PC-3 (cell line): ENCODE data around the gene TMEM40. TPM values are rescaled to one million over a fixed set of nuclear protein-coding genes. Genes with fewer than 3 reads are reported as not detected.
"Not testable (repeated sequence)": the region's sequence is repeated elsewhere in the genome, so short reads cannot be mapped to it uniquely, and the experiment has no call there.

Experiments
- ATAC-seq: fragments of 200-7000 bp; cut with Tn5 transposase; 2 replicates; pipeline ENCODE4 v1.9.1; 2020; ENCODE audit warnings: mild to moderate bottlenecking, moderate library complexity
- BruUV-seq: library from RNA; stranded (reverse); fragments of 400-500 nt; replicated peaks from 2 replicates; lab custom pipeline; 2021; lab: Mats Ljungman, UMichigan
- CTCF ChIA-PET: fragments of 300-600 bp; sonication (Branson Sonifier 250); formaldehyde crosslinking; loops from one replicate; lab custom pipeline; 2022; ENCODE audit warnings: antibody characterized with exemption; lab: Charles Lee
- POLR2A ChIA-PET: fragments of 300-600 bp; sonication (Branson Sonifier 250); formaldehyde crosslinking; loops from one replicate; lab custom pipeline; 2022; ENCODE audit warnings: antibody characterized with exemption; ENCODE audit not compliant: unreplicated experiment; lab: Charles Lee
- DNase-seq: peaks from one replicate; pipeline ENCODE4 v3.0.0-alpha.2; 2015
- H2AFZ ChIP-seq: fragments of 300-600 bp; sonication (generic); 2 replicates; pipeline ENCODE4 v1.6.0; 2016; ENCODE audit warnings: antibody characterized with exemption, low read length
- H3F3A ChIP-seq: fragments of 300-600 bp; sonication (generic); one replicate; pipeline ENCODE4 v1.6.0; 2017; ENCODE audit warnings: antibody characterized with exemption, low read length, control low read depth, mild to moderate bottlenecking; ENCODE audit not compliant: unreplicated experiment
- H3K27ac ChIP-seq: fragments of 300-600 bp; sonication (generic); 2 replicates; pipeline ENCODE4 v1.5.1; 2016; ENCODE audit warnings: mild to moderate bottlenecking, low read length
- H3K27me3 ChIP-seq: fragments of 300-600 bp; sonication (generic); 2 replicates; pipeline ENCODE4 v1.6.1; 2016; ENCODE audit warnings: low read length, mixed read lengths
- H3K36me3 ChIP-seq: fragments of 300-600 bp; sonication (generic); 2 replicates; pipeline ENCODE4 v1.6.1; 2016; ENCODE audit warnings: low read depth, mixed run types, low read length, mixed read lengths
- H3K4me1 ChIP-seq: fragments of 300-600 bp; sonication (generic); 2 replicates; pipeline ENCODE4 v1.5.1; 2016; ENCODE audit warnings: low read length; ENCODE audit not compliant: insufficient read depth
- H3K4me2 ChIP-seq: fragments of 300-600 bp; sonication (generic); 2 replicates; pipeline ENCODE4 v1.6.0; 2016; ENCODE audit warnings: low read length
- H3K4me3 ChIP-seq: fragments of 300-600 bp; sonication (generic); 2 replicates; pipeline ENCODE4 v1.5.1; 2016; ENCODE audit warnings: mild to moderate bottlenecking, low read length, mixed read lengths
- H3K79me2 ChIP-seq: fragments of 300-600 bp; sonication (generic); 2 replicates; pipeline ENCODE4 v1.6.1; 2017; ENCODE audit warnings: low read length, mixed read lengths
- H3K9ac ChIP-seq: fragments of 300-600 bp; sonication (generic); 2 replicates; pipeline ENCODE4 v1.6.0; 2016; ENCODE audit warnings: mild to moderate bottlenecking, low read length
- H3K9me2 ChIP-seq: fragments of 300-600 bp; sonication (generic); replicated peaks from 2 replicates; pipeline ENCODE4 v1.6.1; 2016; ENCODE audit warnings: mixed run types, low read length, mixed read lengths
- H3K9me3 ChIP-seq: fragments of 300-600 bp; sonication (generic); 2 replicates; pipeline ENCODE4 v1.6.1; 2016; ENCODE audit warnings: low read length, mixed read lengths
- H4K20me1 ChIP-seq: fragments of 300-600 bp; sonication (generic); 2 replicates; pipeline ENCODE4 v1.6.1; 2016; ENCODE audit warnings: low read length, mixed read lengths
- CTCF ChIP-seq: fragments of 300-600 bp; sonication (generic); conservative IDR thresholded peaks from 2 replicates; pipeline ENCODE4 v1.5.1; 2017; ENCODE audit warnings: antibody characterized with exemption, low read depth, mild to moderate bottlenecking, low read length
- EZH2 ChIP-seq: fragments of 300-600 bp; sonication (generic); IDR thresholded peaks from one replicate; pipeline ENCODE4 v1.6.1; 2017; ENCODE audit warnings: antibody characterized with exemption, mild to moderate bottlenecking, low read length; ENCODE audit not compliant: unreplicated experiment
- EZH2phosphoT487 ChIP-seq: fragments of 300-600 bp; sonication (generic); IDR thresholded peaks from 2 replicates; pipeline ENCODE4 v1.6.1; 2018; ENCODE audit warnings: mild to moderate bottlenecking, antibody characterized with exemption, low read length, borderline replicate concordance
- intact Hi-C: fragments of 100-400 bp; cut with micrococcal nuclease; formaldehyde crosslinking; loops from 2 replicates; pipeline ENCODE4 v1.9.0; 2023
- total RNA-seq: library from RNA; depleted of rRNA; stranded (reverse); fragments of >200 nt; gene quantifications from 2 replicates; pipeline ENCODE4 v1.2.3, GENCODE V29; 2014

TMEM40 gene
- total RNA-seq, 1 experiment from 2014 or later: 10.4 TPM

DNA sequence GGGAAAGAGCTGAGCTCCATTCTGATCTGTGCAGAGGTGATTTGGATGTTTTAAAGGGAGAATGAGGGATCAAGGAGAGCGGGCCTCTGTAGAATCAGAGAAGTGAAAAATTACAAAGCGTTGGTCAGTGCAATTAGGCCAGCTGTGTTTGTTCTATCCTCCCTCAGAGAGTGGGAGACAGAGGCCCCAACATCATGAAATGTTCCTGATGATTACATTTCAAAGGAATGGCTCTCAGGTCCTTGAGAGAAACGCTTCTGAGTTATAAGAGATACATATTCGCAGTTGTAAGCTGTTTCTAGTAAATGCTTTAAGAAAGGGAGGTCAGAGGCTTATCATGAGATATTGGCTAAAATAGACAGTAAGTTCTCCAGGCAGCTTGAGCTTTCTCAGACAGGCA, 21.7 kb upstream of the TMEM40 start:
- no peak for ATAC-seq
- Histone ChIP-seq H3K4me1 (no peaks in the 10 kb centered on the region), H3K36me3 (no peaks in the 10 kb centered on the region), H3K9ac (no peak overlapping the region), H3F3A (no peaks in the 10 kb centered on the region), H3K27me3 (no peaks in the 10 kb centered on the region), H3K9me2 (no peaks in the 10 kb centered on the region), H3K4me3 (no peak overlapping the region), H3K79me2 (no peaks in the 10 kb centered on the region), H3K4me2 (no peak overlapping the region), H3K27ac (no peak overlapping the region), H4K20me1 (no peaks in the 10 kb centered on the region), H3K9me3 (no peaks in the 10 kb centered on the region), H2AFZ (0 out of 2 replicates have a peak overlapping the region, but pooled peaks have one; percentile 30)
- intact Hi-C loops: no loop called here
- ChIA-PET POLR2A (interaction anchor here (0.6 kb wide), 1 partner anchor 106 kb away, joined by 4 read pairs; no protein-coding TSS in a partner anchor), CTCF (no interaction called here)
- DNase-seq: no peak
- TF ChIP-seq CTCF (no peak), EZH2phosphoT487 (no peak), EZH2 (no peak)
- BruUV-seq: no TSS peak

DNA sequence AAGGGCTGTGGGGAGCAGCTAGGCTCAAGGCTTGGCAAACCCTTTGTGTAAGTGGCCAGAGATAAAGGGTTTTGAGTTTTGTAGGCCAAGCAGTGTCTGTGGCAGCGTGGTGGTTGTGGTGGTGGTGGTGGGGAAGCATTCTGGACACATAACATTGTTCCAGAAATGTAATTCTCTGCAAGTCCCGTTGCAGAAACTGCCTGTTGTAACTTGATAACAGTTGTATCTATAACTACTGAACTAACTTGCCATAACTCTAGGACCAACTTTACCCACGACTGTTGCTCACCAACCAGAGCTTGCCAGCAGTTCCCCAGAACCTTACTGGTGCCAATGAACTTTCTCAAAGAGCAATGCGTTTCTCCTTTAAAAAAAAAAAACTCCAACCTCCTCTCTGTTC, 18.1 kb upstream of the TMEM40 start:
- no peak for DNase-seq
- ATAC-seq: no peak
- Histone ChIP-seq H2AFZ (no peak overlapping the region), H3K9ac (no peak overlapping the region), H3K9me3 (no peaks in the 10 kb centered on the region), H3K36me3 (no peaks in the 10 kb centered on the region), H3K27me3 (no peaks in the 10 kb centered on the region), H4K20me1 (no peaks in the 10 kb centered on the region), H3K4me1 (no peaks in the 10 kb centered on the region), H3K79me2 (no peaks in the 10 kb centered on the region), H3F3A (no peaks in the 10 kb centered on the region), H3K9me2 (no peaks in the 10 kb centered on the region), H3K4me2 (no peak overlapping the region), H3K4me3 (no peak overlapping the region), H3K27ac (no peak overlapping the region)
- BruUV-seq: no TSS peak
- intact Hi-C loops: no loop called here
- ChIA-PET POLR2A (interaction anchor here (0.6 kb wide), 1 partner anchor 376 kb away, joined by 8 read pairs; no protein-coding TSS in a partner anchor), CTCF (no interaction called here)
- TF ChIP-seq EZH2phosphoT487 (no peak), EZH2 (no peak)

DNA sequence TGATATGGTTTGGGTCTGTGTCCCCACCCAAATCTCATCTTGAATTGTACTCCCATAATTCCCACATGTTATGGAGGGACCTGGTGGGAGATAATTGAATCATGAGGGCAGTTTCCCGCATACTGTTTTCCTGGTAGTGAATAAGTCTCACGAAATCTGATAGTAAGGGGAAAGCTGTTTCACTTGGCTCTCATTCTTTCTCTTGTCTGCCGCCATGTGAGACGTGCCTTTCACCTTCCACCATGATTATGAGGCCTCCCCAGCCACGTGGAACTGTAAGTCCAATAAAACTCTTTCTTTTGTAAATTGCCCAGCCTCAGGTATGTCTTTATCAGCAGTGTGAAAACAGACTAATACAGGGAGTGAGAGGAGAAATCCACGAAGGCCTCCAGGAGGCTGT, 16.9 kb upstream of the TMEM40 start:
- H3K4me1 ChIP-seq, H3K4me2 ChIP-seq, DNase-seq, H3K9me2 ChIP-seq, H3K9me3 ChIP-seq, H3K4me3 ChIP-seq, ATAC-seq, H4K20me1 ChIP-seq, H3F3A ChIP-seq, H3K9ac ChIP-seq, H2AFZ ChIP-seq, POLR2A ChIA-PET, H3K36me3 ChIP-seq, BruUV-seq, H3K27ac ChIP-seq, H3K27me3 ChIP-seq, CTCF ChIA-PET, intact Hi-C loops, H3K79me2 ChIP-seq: not testable (repeated sequence)

DNA sequence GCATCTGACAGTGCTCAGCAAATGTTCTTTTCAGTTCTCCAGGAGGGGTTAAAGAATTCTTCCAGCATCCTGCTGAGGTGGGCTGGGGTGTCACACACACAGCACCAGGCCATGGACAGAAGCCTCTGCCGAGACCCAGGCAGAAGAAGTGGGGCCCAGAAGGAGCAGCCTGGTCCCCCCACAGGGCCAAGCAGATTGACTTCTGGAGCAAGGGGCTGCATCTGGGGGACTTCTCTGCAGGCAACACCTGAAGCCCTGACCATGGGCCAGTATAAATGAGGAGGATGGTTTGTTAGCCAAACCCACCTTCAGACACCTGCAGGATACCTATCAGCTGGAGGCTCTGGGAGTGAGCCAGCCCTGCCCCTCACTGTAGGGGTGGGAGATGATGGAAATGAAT, 16.2 kb upstream of the TMEM40 start:
- CTCF ChIA-PET: no interaction called here
- no peak for TF ChIP-seq EZH2
- no peak for TF ChIP-seq EZH2phosphoT487
- TF ChIP-seq CTCF: no peak
- H3K4me2 ChIP-seq: no peak overlapping the region
- no peak overlapping the region for H3K27ac ChIP-seq
- no peaks in the 10 kb centered on the region for H3K9me3 ChIP-seq
- H3K9ac ChIP-seq: no peak overlapping the region
- H4K20me1 ChIP-seq: no peaks in the 10 kb centered on the region
- no peaks in the 10 kb centered on the region for H3K36me3 ChIP-seq
- H3K9me2 ChIP-seq: no peaks in the 10 kb centered on the region
- intact Hi-C loops: no loop called here
- H3K4me1 ChIP-seq: no peaks in the 10 kb centered on the region
- no peak overlapping the region for H2AFZ ChIP-seq
- no peaks in the 10 kb centered on the region for H3K27me3 ChIP-seq
- POLR2A ChIA-PET: no interaction called here
- H3F3A ChIP-seq: no peaks in the 10 kb centered on the region
- H3K79me2 ChIP-seq: no peaks in the 10 kb centered on the region
- BruUV-seq: no TSS peak
- no peak for DNase-seq
- H3K4me3 ChIP-seq: no peak overlapping the region
- ATAC-seq: no peak
